Activated CD4-positive, alpha-beta memory T cell treated with anti-CD3 and anti-CD28 coated beads, Interleukin-2, amount 10 ng/mL, durations not matched to agents 7 days and 5 days (primary cell): ENCODE results near the gene DAP. TPM values are rescaled to one million over a fixed set of nuclear protein-coding genes. Genes with fewer than 3 reads are reported as not detected.

ENCODE experiments used
- CTCF ChIA-PET: fragments of 350-600 bp; sonication (Branson Sonifier 250); formaldehyde crosslinking; loops from one replicate; lab custom pipeline; 2021; ENCODE audit warnings: antibody characterized with exemption, inconsistent platforms; lab: Charles Lee
- POLR2A ChIA-PET: fragments of 350-600 bp; sonication (Branson Sonifier 250); formaldehyde crosslinking; loops from one replicate; lab custom pipeline; 2021; ENCODE audit warnings: antibody characterized with exemption; lab: Charles Lee
- DNase-seq: peaks from one replicate; pipeline ENCODE4 v3.0.0-alpha.2; 2020
- H3K27ac Mint-ChIP-seq: one replicate; pipeline ENCODE4 v1.8.0; 2021; ENCODE audit warnings: mild to moderate bottlenecking, mixed read lengths
- H3K27me3 Mint-ChIP-seq: one replicate; pipeline ENCODE4 v1.8.0; 2021; ENCODE audit warnings: mixed read lengths
- H3K36me3 Mint-ChIP-seq: one replicate; pipeline ENCODE4 v1.8.0; 2021; ENCODE audit warnings: low read depth, mixed read lengths
- H3K4me1 Mint-ChIP-seq: one replicate; pipeline ENCODE4 v1.8.0; 2021; ENCODE audit warnings: mixed read lengths
- H3K4me3 Mint-ChIP-seq: one replicate; pipeline ENCODE4 v1.8.0; 2021; ENCODE audit warnings: mild to moderate bottlenecking, mixed read lengths
- H3K9me3 Mint-ChIP-seq: one replicate; pipeline ENCODE4 v1.8.0; 2021; ENCODE audit warnings: mixed read lengths
- total RNA-seq, 2 experiments: library from RNA; stranded (reverse); gene quantifications; one replicate each; pipeline ENCODE4 v1.2.3, GENCODE V29; 2021

Gene DAP
- total RNA-seq, 2 experiments from 2014 or later = 51.0 to 53.7 TPM

DNA sequence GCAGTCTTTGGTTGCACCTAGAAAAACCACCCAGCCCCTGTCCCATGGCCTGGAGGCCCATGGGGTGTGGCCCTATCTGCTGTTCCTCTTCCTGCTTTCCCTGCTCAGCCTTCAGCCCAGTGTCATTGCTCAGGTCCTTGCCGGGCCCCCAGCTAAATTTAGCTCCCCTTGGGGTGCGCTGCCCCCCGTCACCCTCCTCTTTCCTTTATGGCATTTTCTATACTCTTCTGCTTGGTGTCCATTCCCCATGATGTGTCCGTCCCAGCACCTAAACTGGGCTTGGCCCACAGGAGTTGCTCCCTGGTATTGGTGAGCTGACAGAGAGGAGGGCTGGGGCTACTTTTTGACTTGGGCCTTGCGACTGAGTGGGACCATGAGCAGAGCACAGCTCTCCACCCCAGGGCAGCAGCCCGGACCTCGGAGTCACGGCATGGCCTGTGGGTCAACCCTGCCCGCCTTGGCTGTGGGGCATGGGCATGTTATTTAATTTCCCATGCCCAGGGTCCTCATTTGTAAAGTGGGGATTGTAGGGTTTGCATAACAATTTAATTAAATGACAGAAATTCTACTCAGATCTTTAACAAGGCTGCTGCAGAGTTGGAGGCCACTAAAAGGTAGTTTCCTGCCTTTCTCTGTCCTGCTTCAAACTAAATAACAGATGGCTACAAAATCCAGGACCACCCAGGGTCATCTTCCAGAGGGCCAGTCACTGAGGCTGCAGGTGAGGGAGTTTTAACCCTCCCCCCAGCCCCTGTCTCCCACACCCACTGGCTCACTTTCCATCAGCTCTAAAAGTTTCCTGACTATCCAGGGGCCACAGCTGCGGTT is 98.2 kb downstream of the DAP start:
- H3K36me3 Mint-ChIP-seq = no peaks in the 10 kb centered on the region
- ChIA-PET POLR2A (no interaction called here), CTCF (no interaction called here)
- no peak overlapping the region for H3K27ac Mint-ChIP-seq
- no peaks in the 10 kb centered on the region for H3K4me1 Mint-ChIP-seq
- peaks cover 3% of the 10 kb centered on the region for H3K9me3 Mint-ChIP-seq
- DNase-seq = no peak
- no peaks in the 10 kb centered on the region for H3K27me3 Mint-ChIP-seq
- H3K4me3 Mint-ChIP-seq = no peak overlapping the region

GRCh38 chr5:10662083-10662482 is 99.0 kb downstream of the DAP start:
- H3K4me3 Mint-ChIP-seq = no peak overlapping the region
- H3K27ac Mint-ChIP-seq = no peak overlapping the region
- DNase-seq = no peak
- peaks cover 3% of the 10 kb centered on the region for H3K9me3 Mint-ChIP-seq
- H3K4me1 Mint-ChIP-seq = no peaks in the 10 kb centered on the region
- ChIA-PET POLR2A (no interaction called here), CTCF (no interaction called here)
- no peaks in the 10 kb centered on the region for H3K36me3 Mint-ChIP-seq
- H3K27me3 Mint-ChIP-seq = no peaks in the 10 kb centered on the region

GRCh38 chr5:10661401-10661800 is 99.6 kb downstream of the DAP start:
- ChIA-PET POLR2A (no interaction called here), CTCF (no interaction called here)
- no peaks in the 10 kb centered on the region for H3K4me1 Mint-ChIP-seq

DNA sequence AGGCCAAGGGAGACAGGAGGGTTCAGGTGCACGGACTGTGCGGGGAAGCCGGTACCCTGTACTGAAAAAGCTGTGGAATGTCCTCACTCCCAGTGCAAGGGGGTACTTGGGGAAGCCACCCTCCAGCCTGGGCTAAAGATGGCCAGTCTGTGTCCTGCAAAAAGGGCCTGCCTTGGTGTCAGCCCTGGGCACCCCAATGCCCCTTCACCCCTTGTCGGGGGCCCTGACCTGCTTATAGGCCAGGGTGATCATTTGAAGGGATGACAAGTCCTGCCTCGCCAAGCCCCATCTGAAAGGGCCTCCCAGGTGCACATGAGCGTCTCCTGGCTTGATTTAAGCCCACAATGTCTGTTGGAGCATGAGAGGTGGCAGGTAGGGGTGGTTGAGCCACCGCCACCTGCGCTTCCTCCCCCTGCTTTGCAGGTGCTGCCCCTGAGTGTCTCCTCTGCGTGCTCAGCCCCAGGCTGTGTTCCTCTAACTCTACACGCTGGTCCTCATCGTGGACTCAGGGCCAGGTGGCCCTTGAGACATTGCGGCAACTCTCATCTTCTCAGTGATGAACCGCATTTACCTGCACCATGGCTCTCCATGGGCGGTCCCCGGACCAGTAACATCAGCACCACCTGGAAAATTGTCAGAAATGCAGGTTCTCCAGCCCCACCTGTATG is 100.2 kb downstream of the DAP start:
- POLR2A ChIA-PET = no interaction called here

More at GRCh38 chr5:10661401-10661800, 99.6 kb downstream of the DAP start:
- H3K27ac Mint-ChIP-seq = no peak overlapping the region
- H3K4me3 Mint-ChIP-seq = no peak overlapping the region
- peaks cover 3% of the 10 kb centered on the region for H3K9me3 Mint-ChIP-seq
- H3K27me3 Mint-ChIP-seq = no peaks in the 10 kb centered on the region
- DNase-seq = no peak
- no peaks in the 10 kb centered on the region for H3K36me3 Mint-ChIP-seq

DNA sequence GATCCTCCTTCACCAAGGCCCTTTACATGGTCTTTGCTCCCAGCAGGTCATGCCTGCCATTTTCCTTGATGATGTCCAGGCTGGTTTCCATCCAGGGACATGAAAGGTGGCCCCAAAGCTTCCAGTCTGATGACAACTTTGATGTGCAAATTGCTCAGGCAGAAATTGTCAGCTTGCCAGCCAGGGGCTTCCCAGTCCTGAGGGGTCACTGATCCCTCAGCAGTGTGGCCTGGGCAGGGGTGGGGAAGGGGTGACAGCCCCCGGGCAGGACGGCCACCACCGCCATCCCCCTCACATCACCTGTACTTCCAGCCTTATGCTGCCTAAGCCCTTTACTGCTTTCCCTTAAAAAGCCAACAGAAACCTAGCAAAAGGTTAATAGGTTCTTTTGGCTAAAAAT is 100.9 kb downstream of the DAP start:
- no peak overlapping the region for H3K4me3 Mint-ChIP-seq
- no peaks in the 10 kb centered on the region for H3K36me3 Mint-ChIP-seq
- no peaks in the 10 kb centered on the region for H3K4me1 Mint-ChIP-seq
- ChIA-PET CTCF (no interaction called here), POLR2A (no interaction called here)
- no peaks in the 10 kb centered on the region for H3K27me3 Mint-ChIP-seq
- peaks cover 3% of the 10 kb centered on the region for H3K9me3 Mint-ChIP-seq
- no peak for DNase-seq
- no peak overlapping the region for H3K27ac Mint-ChIP-seq

More for the DNA sequence above, 100.2 kb downstream of the DAP start:
- Mint-ChIP-seq H3K36me3 (no peaks in the 10 kb centered on the region), H3K27ac (no peak overlapping the region), H3K9me3 (peaks cover 3% of the 10 kb centered on the region), H3K4me1 (no peaks in the 10 kb centered on the region), H3K4me3 (no peak overlapping the region), H3K27me3 (no peaks in the 10 kb centered on the region)
- DNase-seq = no peak
- CTCF ChIA-PET = no interaction called here

DNA sequence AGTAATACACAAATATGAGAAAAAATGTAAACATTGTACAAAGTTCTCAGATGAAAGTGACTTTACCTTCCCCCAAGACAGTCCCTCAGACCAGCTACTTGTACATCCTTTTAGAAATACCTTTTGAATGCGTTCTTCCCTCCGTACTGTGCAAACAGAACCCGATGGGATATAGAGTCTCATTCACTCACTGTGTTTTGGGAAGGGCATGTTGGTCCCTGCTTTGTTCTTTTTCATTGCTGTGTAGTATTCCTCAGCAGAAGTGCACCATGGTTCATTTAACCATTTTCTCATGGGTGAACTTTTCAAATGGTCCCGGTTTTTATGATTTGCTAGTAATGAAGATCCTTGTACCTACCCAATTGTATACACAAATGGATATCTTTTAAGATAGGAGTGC is 102.8 kb downstream of the DAP start:
- Mint-ChIP-seq H3K4me1 (no peaks in the 10 kb centered on the region), H3K36me3 (no peaks in the 10 kb centered on the region), H3K27me3 (no peaks in the 10 kb centered on the region), H3K27ac (no peak overlapping the region), H3K9me3 (peaks cover 3% of the 10 kb centered on the region), H3K4me3 (no peak overlapping the region)
- no peak for DNase-seq
- ChIA-PET CTCF (no interaction called here), POLR2A (no interaction called here)

- no peaks in the 10 kb centered on the region for H3K4me1 Mint-ChIP-seq
- H3K27ac Mint-ChIP-seq = no peak overlapping the region
- H3K9me3 Mint-ChIP-seq = peaks cover 3% of the 10 kb centered on the region
- no peaks in the 10 kb centered on the region for H3K27me3 Mint-ChIP-seq
- no peaks in the 10 kb centered on the region for H3K36me3 Mint-ChIP-seq
- CTCF ChIA-PET = no interaction called here
- no peak overlapping the region for H3K4me3 Mint-ChIP-seq
- no peak for DNase-seq
- POLR2A ChIA-PET = no interaction called here
Observed at GRCh38 chr5:10655972-10656830, 104.8 kb downstream of the DAP start.

GRCh38 chr5:10655161-10655971 is 105.7 kb downstream of the DAP start:
- Mint-ChIP-seq H3K27ac (no peak overlapping the region), H3K4me1 (no peaks in the 10 kb centered on the region), H3K4me3 (no peak overlapping the region), H3K9me3 (peaks cover 3% of the 10 kb centered on the region), H3K27me3 (no peaks in the 10 kb centered on the region), H3K36me3 (peaks cover 2% of the 10 kb centered on the region)
- no peak for DNase-seq
- ChIA-PET CTCF (no interaction called here), POLR2A (no interaction called here)

- Mint-ChIP-seq H3K9me3 (peaks cover 3% of the 10 kb centered on the region), H3K4me1 (no peaks in the 10 kb centered on the region), H3K4me3 (no peak overlapping the region), H3K27me3 (no peaks in the 10 kb centered on the region), H3K36me3 (peaks cover 3% of the 10 kb centered on the region), H3K27ac (no peak overlapping the region)
- ChIA-PET POLR2A (no interaction called here), CTCF (no interaction called here)
- no peak for DNase-seq
Observed at GRCh38 chr5:10654566-10654965, 106.5 kb downstream of the DAP start.

GRCh38 chr5:10653751-10654400 is 107.2 kb downstream of the DAP start:
- Mint-ChIP-seq H3K4me1 (no peaks in the 10 kb centered on the region), H3K27ac (no peak overlapping the region), H3K27me3 (no peaks in the 10 kb centered on the region), H3K36me3 (peaks cover 3% of the 10 kb centered on the region), H3K9me3 (peaks cover 3% of the 10 kb centered on the region), H3K4me3 (no peak overlapping the region)
- POLR2A ChIA-PET = no interaction called here
- CTCF ChIA-PET = no interaction called here
- no peak for DNase-seq

- ChIA-PET CTCF (no interaction called here), POLR2A (no interaction called here)
- Mint-ChIP-seq H3K4me3 (no peak overlapping the region), H3K27me3 (no peaks in the 10 kb centered on the region), H3K27ac (no peak overlapping the region), H3K4me1 (no peaks in the 10 kb centered on the region), H3K9me3 (no peaks in the 10 kb centered on the region), H3K36me3 (peaks cover 6% of the 10 kb centered on the region)
- no peak for DNase-seq
Observed at GRCh38 chr5:10653043-10653442, 108.0 kb downstream of the DAP start.

- DNase-seq = no peak
- H3K27me3 Mint-ChIP-seq = no peaks in the 10 kb centered on the region
- H3K36me3 Mint-ChIP-seq = peaks cover 9% of the 10 kb centered on the region
- no peak overlapping the region for H3K27ac Mint-ChIP-seq
- H3K4me3 Mint-ChIP-seq = no peak overlapping the region
- CTCF ChIA-PET = no interaction called here
- no peaks in the 10 kb centered on the region for H3K9me3 Mint-ChIP-seq
- H3K4me1 Mint-ChIP-seq = no peaks in the 10 kb centered on the region
- POLR2A ChIA-PET = no interaction called here
Observed at GRCh38 chr5:10652606-10653005, 108.4 kb downstream of the DAP start.
